ENCODE results near the gene OSBPL8. TPM values are rescaled to one million over a fixed set of nuclear protein-coding genes. Genes with fewer than 3 reads are reported as not detected.

OSBPL8 gene
- total RNA-seq, 1 donor from 2014 or later = 77.5 TPM

DNA sequence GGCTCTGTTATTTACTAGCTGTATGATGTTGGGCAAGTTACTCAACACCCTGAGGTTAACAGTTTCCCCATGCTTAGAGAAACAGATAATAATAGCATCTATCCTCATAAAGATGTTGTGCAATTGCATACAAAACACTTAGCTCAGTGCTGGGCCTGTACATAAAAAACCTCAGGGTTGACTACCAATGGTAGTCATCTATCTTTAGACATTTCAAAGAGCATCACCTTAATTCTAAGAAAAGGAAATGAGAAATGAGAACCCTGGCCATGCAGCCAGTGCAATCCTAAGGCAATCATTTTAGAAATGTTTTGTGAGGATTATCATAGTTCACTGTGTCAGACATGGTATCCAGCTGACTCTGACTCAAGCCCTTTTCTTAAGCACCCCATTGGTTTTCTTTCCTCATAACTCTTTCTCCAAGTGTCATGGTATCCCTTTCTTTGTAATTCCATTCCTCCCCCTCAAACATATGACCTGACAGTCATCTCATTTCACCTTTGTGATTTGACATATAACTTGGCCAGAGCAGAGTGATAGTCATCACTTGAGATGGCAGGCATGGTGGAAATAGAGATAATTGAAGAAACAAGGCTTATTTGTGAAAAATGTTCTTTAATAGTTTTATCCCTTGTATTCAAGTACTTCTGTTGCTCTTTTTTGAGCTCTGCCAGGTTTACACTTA lies 29.5 kb upstream of the OSBPL8 start:
- TF ChIP-seq, protein P1, sequence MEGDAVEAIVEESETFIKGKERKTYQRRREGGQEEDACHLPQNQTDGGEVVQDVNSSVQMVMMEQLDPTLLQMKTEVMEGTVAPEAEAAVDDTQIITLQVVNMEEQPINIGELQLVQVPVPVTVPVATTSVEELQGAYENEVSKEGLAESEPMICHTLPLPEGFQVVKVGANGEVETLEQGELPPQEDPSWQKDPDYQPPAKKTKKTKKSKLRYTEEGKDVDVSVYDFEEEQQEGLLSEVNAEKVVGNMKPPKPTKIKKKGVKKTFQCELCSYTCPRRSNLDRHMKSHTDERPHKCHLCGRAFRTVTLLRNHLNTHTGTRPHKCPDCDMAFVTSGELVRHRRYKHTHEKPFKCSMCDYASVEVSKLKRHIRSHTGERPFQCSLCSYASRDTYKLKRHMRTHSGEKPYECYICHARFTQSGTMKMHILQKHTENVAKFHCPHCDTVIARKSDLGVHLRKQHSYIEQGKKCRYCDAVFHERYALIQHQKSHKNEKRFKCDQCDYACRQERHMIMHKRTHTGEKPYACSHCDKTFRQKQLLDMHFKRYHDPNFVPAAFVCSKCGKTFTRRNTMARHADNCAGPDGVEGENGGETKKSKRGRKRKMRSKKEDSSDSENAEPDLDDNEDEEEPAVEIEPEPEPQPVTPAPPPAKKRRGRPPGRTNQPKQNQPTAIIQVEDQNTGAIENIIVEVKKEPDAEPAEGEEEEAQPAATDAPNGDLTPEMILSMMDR (IDR thresholded peaks at IDR 0.05; ENCODE audit: insufficient read depth, low read length, poor library complexity, severe bottlenecking) = no peak
- no peak for DNase-seq (ENCODE audit: low read depth)
- Histone ChIP-seq H3K36me3 (ENCODE audit: control insufficient read depth, insufficient read depth, low read length) (no peaks in the 10 kb centered on the region), H3K4me3 (ENCODE audit: low read depth, low read length) (no peak overlapping the region), H3K27me3 (ENCODE audit: control insufficient read depth, insufficient read depth, low read length) (no peaks in the 10 kb centered on the region)

DNA sequence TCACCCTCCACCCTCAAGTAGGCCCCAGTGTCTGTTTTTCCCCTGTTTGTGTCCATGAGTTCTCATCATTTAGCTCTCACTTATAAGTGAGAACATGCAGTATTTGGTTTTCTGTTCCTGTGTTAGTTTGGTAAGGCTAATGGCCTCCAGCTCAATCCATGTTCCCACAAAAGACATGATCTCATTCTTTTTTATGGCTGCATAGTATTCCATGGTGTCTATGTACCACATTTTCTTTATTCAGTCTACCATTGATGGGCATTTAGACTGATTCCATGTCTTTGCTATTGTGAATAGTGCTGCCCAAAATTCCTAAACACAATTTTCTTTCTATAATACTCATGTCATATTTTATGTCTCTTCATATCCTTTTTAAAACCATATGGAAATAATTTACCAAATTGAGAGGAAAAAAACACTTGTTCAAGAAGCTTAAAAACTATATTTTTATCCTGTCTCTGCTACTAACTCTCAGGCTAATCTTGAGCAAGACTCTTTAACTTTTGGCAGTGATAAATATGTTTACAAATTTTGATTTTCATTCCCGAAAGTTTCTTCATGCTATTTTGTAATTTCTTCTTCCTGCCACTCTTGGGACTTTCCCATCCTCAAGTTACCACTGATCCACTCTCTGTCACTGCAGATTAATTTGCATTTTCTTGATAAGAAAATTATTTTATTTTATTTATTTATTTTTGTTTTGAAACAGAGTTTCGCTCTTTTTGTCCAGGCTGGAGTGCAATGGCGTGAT lies 28.0 kb upstream of the OSBPL8 start:
- TF ChIP-seq, protein P1 (IDR thresholded peaks at IDR 0.05; ENCODE audit: insufficient read depth, low read length, poor library complexity, severe bottlenecking) = no peak
- Histone ChIP-seq H3K36me3 (ENCODE audit: control insufficient read depth, insufficient read depth, low read length) (no peaks in the 10 kb centered on the region), H3K27me3 (ENCODE audit: control insufficient read depth, insufficient read depth, low read length) (no peaks in the 10 kb centered on the region), H3K4me3 (ENCODE audit: low read depth, low read length) (no peak overlapping the region)
- no peak for DNase-seq (ENCODE audit: low read depth)

DNA sequence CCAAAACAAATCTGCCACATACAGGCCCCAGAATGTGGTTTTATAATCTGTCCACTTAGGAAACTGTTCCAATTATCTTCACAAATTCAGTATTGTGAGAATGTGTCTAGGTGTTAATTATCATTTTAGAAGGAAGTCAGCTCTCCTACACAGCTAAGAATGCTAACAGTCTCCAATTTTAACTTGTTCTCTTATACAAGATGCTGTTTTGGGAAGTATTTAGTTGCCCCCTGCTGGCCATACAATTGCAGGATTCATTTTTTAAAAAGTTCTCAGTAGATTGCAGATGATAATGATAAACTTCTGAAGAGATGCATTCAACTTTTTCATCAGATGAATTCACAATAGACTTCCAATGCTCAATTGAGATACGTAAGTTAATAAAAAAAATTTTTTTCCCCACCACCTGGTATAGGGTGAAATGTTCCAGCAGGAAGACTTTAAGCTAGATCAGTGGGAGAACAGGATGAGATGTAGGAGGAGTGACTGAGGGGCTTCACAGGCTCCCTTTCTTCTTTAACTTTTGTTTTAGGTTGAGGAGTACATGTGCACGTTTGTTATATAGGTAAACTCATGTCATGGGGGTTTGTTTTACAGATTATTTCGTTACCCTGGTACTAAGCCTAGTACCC lies 27.3 kb upstream of the OSBPL8 start:
- DNase-seq (ENCODE audit: low read depth) = no peak
- H3K36me3 ChIP-seq (ENCODE audit: control insufficient read depth, insufficient read depth, low read length) = no peaks in the 10 kb centered on the region
- TF ChIP-seq, protein P1 (IDR thresholded peaks at IDR 0.05; ENCODE audit: insufficient read depth, low read length, poor library complexity, severe bottlenecking) = peak; percentile 50
- H3K27me3 ChIP-seq (ENCODE audit: control insufficient read depth, insufficient read depth, low read length) = no peaks in the 10 kb centered on the region
- no peak overlapping the region for H3K4me3 ChIP-seq (ENCODE audit: low read depth, low read length)

DNA sequence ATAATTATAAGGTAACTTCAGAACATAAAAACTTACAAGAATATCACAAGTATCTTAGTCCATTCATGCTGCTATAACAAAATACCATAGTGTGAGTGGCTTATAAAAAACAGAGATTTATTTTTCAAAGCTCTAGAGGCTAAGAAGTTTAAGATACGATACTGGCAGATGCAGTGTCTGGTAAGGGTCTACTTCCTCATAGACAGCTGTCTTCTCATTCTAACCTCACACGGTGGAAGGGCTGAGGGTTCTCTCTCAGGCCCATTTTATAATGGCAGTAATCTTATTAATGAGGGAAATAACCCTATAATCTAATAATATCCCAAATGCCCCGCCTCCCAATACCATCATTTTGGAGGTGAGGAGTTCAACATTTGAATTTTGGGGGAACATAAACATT lies 23.7 kb upstream of the OSBPL8 start:
- no peaks in the 10 kb centered on the region for H3K27me3 ChIP-seq (ENCODE audit: control insufficient read depth, insufficient read depth, low read length)
- H3K4me3 ChIP-seq (ENCODE audit: low read depth, low read length) = no peak overlapping the region
- TF ChIP-seq, protein P1 (IDR thresholded peaks at IDR 0.05; ENCODE audit: insufficient read depth, low read length, poor library complexity, severe bottlenecking) = no peak
- no peak for DNase-seq (ENCODE audit: low read depth)
- H3K36me3 ChIP-seq (ENCODE audit: control insufficient read depth, insufficient read depth, low read length) = no peaks in the 10 kb centered on the region

DNA sequence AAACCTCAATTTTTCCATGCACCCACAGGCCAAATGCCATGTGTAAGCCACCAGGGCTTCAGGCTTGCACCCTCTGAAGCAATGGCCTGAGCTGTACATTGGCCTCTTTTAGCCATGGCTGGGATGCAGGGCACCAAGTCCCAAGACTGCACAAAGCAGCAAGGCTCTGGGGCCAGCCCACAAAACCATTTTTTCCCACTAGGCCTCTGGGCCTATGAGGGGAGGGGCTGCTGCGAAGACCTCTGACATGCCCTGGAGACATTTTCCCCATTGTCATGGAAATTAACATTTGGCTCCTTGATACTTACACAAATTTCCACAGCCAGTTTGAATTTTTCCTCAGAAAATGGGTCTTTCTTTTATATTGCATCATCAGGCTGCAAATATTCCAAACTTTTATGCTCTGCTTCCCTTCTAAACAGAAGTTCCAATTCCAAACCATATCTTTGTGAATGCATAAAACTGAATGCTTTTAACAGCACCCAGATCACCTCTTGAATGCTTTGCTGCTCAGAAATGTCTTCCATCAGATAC lies 14.3 kb upstream of the OSBPL8 start:
- TF ChIP-seq, protein P1 (IDR thresholded peaks at IDR 0.05; ENCODE audit: insufficient read depth, low read length, poor library complexity, severe bottlenecking) = no peak
- H3K27me3 ChIP-seq (ENCODE audit: control insufficient read depth, insufficient read depth, low read length) = no peaks in the 10 kb centered on the region
- no peak overlapping the region for H3K4me3 ChIP-seq (ENCODE audit: low read depth, low read length)
- no peaks in the 10 kb centered on the region for H3K36me3 ChIP-seq (ENCODE audit: control insufficient read depth, insufficient read depth, low read length)
- DNase-seq (ENCODE audit: low read depth) = no peak

Measured in kidney epithelial cell (primary cell).